ENCODE results near the gene ACTN4.

The ACTN4 gene

GRCh38 chr19:38773469-38774177 is 126.2 kb downstream of the ACTN4 start, which contains the start of gene LGALS7:
Gene LGALS7 (minus strand): TSS chr19:38773517. CDS start chr19:38773492, 25 bp downstream.
- no peak within 1 kb of the TSS for H3K27ac ChIP-seq
- TF ChIP-seq CTCF (conservative IDR thresholded peaks at IDR 0.05) (no peak), ZFX (IDR thresholded peaks at IDR 0.05) (no peak)

- H3K27ac ChIP-seq = no peak overlapping the region
- no peak for TF ChIP-seq CTCF (conservative IDR thresholded peaks at IDR 0.05)
- no peak for TF ChIP-seq ZFX (IDR thresholded peaks at IDR 0.05)
Measured at GRCh38 chr19:38774181-38774950, 126.9 kb downstream of the ACTN4 start.

GRCh38 chr19:38778733-38779132 is 131.3 kb downstream of the ACTN4 start:
- H3K27ac ChIP-seq = no peak overlapping the region
- no peak for TF ChIP-seq CTCF (conservative IDR thresholded peaks at IDR 0.05)
- TF ChIP-seq ZFX (IDR thresholded peaks at IDR 0.05) = no peak

- no peak overlapping the region for H3K27ac ChIP-seq
- no peak for TF ChIP-seq ZFX (IDR thresholded peaks at IDR 0.05)
- TF ChIP-seq CTCF (conservative IDR thresholded peaks at IDR 0.05) = no peak
Measured at GRCh38 chr19:38780443-38780842, 133.0 kb downstream of the ACTN4 start.

- TF ChIP-seq ZFX (IDR thresholded peaks at IDR 0.05) (no peak), CTCF (conservative IDR thresholded peaks at IDR 0.05) (no peak)
- H3K27ac ChIP-seq = no peak overlapping the region
Measured at GRCh38 chr19:38781058-38781457, 133.6 kb downstream of the ACTN4 start.

Measured in C4-2B (cell line).